GM21447 (cell line): ENCODE measurements around the gene DNAH9.

ENCODE experiments used
- ATAC-seq: cut with Tn5 transposase; IDR thresholded peaks from one replicate; pipeline ENCODE4 v1.9.1; 2021; ENCODE audit not compliant: unreplicated experiment

DNAH9 gene

GRCh38 chr17:11644265-11645212, 46.3 kb downstream of the DNAH9 start:
- ATAC-seq = no peak

GRCh38 chr17:11645426-11645825, 47.2 kb downstream of the DNAH9 start:
- ATAC-seq = no peak

- ATAC-seq = no peak
These were observed 52.8 kb downstream of the DNAH9 start for GRCh38 chr17:11651089-11651488.

GRCh38 chr17:11668618-11669017, 70.3 kb downstream of the DNAH9 start:
- ATAC-seq = no peak

GRCh38 chr17:11671126-11671525, 72.9 kb downstream of the DNAH9 start:
- no peak for ATAC-seq

- no peak for ATAC-seq
These were observed 84.4 kb downstream of the DNAH9 start for GRCh38 chr17:11682646-11683045.

GRCh38 chr17:11690681-11691080, 92.4 kb downstream of the DNAH9 start:
- no peak for ATAC-seq

GRCh38 chr17:11692688-11693087, 94.4 kb downstream of the DNAH9 start:
- ATAC-seq = no peak

- ATAC-seq = no peak
These were observed 95.0 kb downstream of the DNAH9 start for GRCh38 chr17:11693284-11693683.

GRCh38 chr17:11700668-11701067, 102.4 kb downstream of the DNAH9 start:
- no peak for ATAC-seq

- no peak for ATAC-seq
These were observed 103.6 kb downstream of the DNAH9 start for GRCh38 chr17:11701911-11702310.

- ATAC-seq = no peak
These were observed 105.8 kb downstream of the DNAH9 start for GRCh38 chr17:11704041-11704440.

- no peak for ATAC-seq
These were observed 106.8 kb downstream of the DNAH9 start for GRCh38 chr17:11705111-11705510.

GRCh38 chr17:11707586-11707985, 109.3 kb downstream of the DNAH9 start:
- ATAC-seq = no peak

GRCh38 chr17:11712456-11712855, 114.2 kb downstream of the DNAH9 start:
- ATAC-seq = no peak

- ATAC-seq = no peak
These were observed 120.9 kb downstream of the DNAH9 start for GRCh38 chr17:11719203-11719602.

- ATAC-seq = no peak
These were observed 121.6 kb downstream of the DNAH9 start for GRCh38 chr17:11719856-11720255.

- ATAC-seq = no peak
These were observed 122.5 kb downstream of the DNAH9 start for GRCh38 chr17:11720816-11721215.

- no peak for ATAC-seq
These were observed 132.5 kb downstream of the DNAH9 start for GRCh38 chr17:11730747-11731146.

- no peak for ATAC-seq
These were observed 138.5 kb downstream of the DNAH9 start for GRCh38 chr17:11736613-11737312.

GRCh38 chr17:11737313-11737679, 139.0 kb downstream of the DNAH9 start:
- ATAC-seq = no peak

GRCh38 chr17:11738151-11738550, 139.9 kb downstream of the DNAH9 start:
- ATAC-seq = no peak
